Stimulated activated naive CD8-positive, alpha-beta T cell treated with anti-CD3 and anti-CD28 coated beads, Interleukin-15, Interleukin-2, amounts not matched to agents 100 ng/mL and 50 ng/mL, for 24 hours (primary cell): Measurements from ENCODE around the gene MEF2B.
"Not testable (repeated sequence)": the region's sequence is repeated elsewhere in the genome, so short reads cannot be mapped to it uniquely, and the experiment has no call there.

Experiments used
- H3K27ac Mint-ChIP-seq: one replicate; pipeline ENCODE4 v1.8.0; 2021; ENCODE audit warnings: mild to moderate bottlenecking, mixed read lengths
- H3K27me3 Mint-ChIP-seq: one replicate; pipeline ENCODE4 v1.8.0; 2021; ENCODE audit warnings: mixed read lengths
- H3K36me3 Mint-ChIP-seq: one replicate; pipeline ENCODE4 v1.8.0; 2021; ENCODE audit warnings: low read depth, mixed read lengths
- H3K4me1 Mint-ChIP-seq: one replicate; pipeline ENCODE4 v1.8.0; 2021; ENCODE audit warnings: low read depth, mixed read lengths
- H3K4me3 Mint-ChIP-seq: one replicate; pipeline ENCODE4 v1.8.0; 2021; ENCODE audit warnings: mild to moderate bottlenecking, mixed read lengths
- H3K9me3 Mint-ChIP-seq: one replicate; pipeline ENCODE4 v1.8.0; 2021; ENCODE audit warnings: mixed read lengths

Gene MEF2B

DNA sequence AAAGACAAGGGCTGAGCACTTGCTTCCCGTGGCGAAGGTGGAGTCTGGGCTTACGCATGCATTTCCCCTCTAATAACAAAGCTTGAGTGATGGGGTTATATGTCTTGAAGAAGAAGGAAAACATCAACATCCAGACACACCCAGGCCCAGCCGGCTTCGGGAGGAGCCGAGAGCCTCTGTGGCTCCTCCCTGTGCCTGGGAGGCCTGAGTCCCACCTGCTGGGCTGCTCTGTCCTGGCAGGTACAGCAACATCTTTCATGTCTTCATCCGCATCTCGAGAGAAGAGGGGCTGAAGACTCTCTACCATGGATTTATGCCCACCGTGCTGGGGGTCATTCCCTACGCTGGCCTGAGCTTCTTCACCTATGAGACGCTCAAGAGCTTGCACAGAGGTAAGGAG, 62.4 kb downstream of the MEF2B start:
- no peaks in the 10 kb centered on the region for H3K36me3 Mint-ChIP-seq
- no peak overlapping the region for H3K4me3 Mint-ChIP-seq
- H3K9me3 Mint-ChIP-seq: no peaks in the 10 kb centered on the region
- H3K27me3 Mint-ChIP-seq: no peaks in the 10 kb centered on the region
- H3K27ac Mint-ChIP-seq: no peak overlapping the region
- peaks cover 4% of the 10 kb centered on the region for H3K4me1 Mint-ChIP-seq

DNA sequence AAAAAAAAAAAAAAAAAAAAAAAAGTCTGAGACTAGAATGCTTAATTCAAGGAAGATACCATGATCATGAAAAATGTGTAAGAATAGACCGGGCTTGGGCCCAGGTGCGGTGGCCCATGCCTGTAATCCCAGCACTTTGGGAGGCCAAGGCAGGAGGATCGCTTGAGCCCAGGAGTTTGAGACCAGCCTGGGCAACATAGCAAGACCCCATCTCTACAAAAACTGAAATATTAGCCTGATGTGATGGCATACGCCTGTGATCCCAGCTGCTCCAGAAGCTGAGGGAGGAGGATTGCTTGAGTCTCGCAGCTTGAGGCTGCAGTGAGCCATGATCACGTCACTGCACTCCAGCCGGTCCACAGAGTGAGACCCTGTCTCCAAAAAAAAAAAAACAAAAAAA, 63.1 kb downstream of the MEF2B start:
- not testable (repeated sequence) for H3K27ac Mint-ChIP-seq, H3K9me3 Mint-ChIP-seq, H3K4me3 Mint-ChIP-seq, H3K36me3 Mint-ChIP-seq, H3K27me3 Mint-ChIP-seq, H3K4me1 Mint-ChIP-seq

DNA sequence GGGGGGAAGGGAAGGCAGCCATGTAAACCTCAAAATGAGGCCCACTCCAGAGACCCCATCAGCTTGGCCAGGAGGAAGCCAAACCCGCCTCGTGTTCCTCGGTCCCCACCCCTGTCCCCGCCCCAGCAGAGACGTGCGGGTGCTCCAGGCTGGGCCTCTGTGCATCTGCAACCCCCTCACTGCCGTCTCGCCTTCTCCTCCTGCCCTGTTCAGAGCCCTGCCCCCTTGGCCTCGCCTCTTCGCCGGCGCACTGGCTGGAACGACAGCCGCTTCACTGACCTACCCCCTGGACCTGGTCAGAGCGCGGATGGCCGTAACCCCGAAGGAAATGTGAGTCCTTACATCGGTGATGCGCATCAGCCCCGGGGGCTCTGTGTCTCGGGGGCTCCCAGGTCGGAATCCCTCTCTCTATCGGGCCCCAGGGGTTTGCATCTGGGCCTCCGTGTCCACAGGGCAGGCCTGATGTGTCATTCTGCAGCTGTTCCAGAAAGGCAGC, 64.0 kb downstream of the MEF2B start:
- H3K4me1 Mint-ChIP-seq: no peaks in the 10 kb centered on the region
- no peaks in the 10 kb centered on the region for H3K9me3 Mint-ChIP-seq
- no peak overlapping the region for H3K4me3 Mint-ChIP-seq
- no peak overlapping the region for H3K27ac Mint-ChIP-seq
- H3K27me3 Mint-ChIP-seq: no peaks in the 10 kb centered on the region
- H3K36me3 Mint-ChIP-seq: no peaks in the 10 kb centered on the region

DNA sequence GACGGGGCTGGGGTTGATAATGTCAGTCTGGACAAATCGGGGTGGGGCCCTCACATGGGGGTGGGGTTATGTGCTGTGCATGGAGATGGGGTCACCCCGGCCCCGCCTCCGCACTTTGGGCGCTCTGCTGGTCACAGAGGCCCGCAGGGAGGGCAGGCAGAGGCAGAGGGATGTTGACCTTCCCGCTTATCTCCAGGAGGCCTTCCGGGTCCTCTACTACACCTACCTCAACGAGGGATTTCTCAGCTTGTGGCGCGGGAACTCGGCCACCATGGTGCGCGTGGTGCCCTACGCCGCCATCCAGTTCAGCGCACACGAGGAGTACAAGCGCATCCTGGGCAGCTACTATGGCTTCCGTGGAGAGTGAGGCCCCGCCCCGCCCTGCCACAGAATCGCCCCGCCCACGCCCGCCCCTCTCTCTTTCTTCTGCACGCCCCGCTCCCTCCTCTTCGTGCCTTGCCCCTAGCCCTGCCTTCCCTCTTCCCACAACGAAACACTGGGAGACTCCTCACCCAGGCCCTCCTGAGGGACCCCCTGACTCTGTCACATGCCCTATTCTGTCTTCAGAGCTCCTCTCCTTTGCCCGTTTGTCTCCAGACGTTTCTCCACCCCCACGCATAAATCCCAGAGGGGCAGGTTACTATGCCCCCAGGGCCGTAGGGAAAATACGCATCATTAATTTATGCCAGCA, 64.6 kb downstream of the MEF2B start:
- Mint-ChIP-seq H3K27ac (no peak overlapping the region), H3K36me3 (no peaks in the 10 kb centered on the region), H3K4me3 (no peak overlapping the region), H3K4me1 (no peaks in the 10 kb centered on the region), H3K9me3 (no peaks in the 10 kb centered on the region), H3K27me3 (no peaks in the 10 kb centered on the region)

DNA sequence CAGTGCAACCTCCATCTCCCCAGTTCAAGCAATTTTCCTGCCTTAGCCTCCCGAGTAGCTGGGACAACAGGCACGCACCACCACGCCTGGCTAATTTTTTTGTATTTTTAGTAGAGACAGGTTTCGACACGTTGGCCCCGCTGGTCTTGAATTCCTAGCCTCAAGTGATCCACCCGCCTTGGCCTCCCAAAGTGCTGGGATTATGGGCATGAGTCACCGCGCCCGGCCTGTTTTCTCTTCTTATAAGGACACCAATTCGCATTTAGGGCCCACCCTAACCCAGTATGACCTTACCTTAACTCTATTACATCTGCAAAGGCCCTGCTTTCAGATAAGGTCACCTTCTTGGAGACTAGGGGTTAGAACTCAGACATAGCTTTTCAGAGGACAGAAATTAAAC, 66.9 kb downstream of the MEF2B start:
- Mint-ChIP-seq H3K27me3 (no peaks in the 10 kb centered on the region), H3K4me3 (no peak overlapping the region), H3K36me3 (no peaks in the 10 kb centered on the region), H3K4me1 (no peaks in the 10 kb centered on the region), H3K27ac (no peak overlapping the region), H3K9me3 (no peaks in the 10 kb centered on the region)

DNA sequence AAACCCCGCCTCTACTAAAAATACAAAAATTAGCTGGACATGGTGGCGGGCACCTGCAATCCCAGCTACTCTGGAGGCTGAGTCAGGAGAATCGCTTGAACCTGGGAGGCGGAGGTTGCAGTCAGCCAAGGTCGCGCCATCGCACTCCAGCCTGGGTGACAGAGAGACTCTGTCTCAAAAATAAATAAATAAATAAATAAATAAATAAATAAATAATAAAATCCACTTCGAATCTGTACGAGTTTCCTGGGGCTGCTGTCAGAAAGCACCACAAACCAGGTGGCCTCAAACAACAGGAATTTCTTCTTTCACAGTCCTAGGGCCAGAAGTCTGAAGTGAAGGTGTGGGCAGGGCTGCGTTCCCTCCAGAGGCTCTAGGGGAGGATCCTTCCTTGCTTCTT, 67.5 kb downstream of the MEF2B start:
- H3K36me3 Mint-ChIP-seq, H3K4me3 Mint-ChIP-seq, H3K4me1 Mint-ChIP-seq, H3K27me3 Mint-ChIP-seq, H3K9me3 Mint-ChIP-seq, H3K27ac Mint-ChIP-seq: not testable (repeated sequence)

DNA sequence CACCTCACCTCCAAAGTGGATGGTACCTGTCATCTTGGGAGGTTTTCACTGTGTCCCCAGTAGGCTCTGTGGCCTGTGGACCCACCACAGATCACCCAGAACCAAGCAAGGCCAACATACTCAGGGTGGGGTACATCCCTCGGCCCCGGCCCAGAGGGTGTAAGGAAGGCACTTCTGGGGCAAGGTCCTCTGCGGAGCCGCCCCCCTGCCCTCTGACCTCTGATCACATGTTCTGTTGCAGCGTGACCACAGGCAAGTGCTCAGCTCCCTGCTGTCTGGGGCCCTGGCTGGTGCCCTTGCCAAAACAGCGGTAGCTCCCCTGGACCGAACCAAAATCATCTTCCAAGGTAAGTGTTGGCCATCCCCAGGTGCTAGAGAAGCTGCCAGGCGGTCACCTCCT, 68.5 kb downstream of the MEF2B start:
- Mint-ChIP-seq H3K27ac (no peak overlapping the region), H3K9me3 (no peaks in the 10 kb centered on the region), H3K4me3 (no peak overlapping the region), H3K4me1 (no peaks in the 10 kb centered on the region), H3K27me3 (no peaks in the 10 kb centered on the region), H3K36me3 (peaks cover 4% of the 10 kb centered on the region)

DNA sequence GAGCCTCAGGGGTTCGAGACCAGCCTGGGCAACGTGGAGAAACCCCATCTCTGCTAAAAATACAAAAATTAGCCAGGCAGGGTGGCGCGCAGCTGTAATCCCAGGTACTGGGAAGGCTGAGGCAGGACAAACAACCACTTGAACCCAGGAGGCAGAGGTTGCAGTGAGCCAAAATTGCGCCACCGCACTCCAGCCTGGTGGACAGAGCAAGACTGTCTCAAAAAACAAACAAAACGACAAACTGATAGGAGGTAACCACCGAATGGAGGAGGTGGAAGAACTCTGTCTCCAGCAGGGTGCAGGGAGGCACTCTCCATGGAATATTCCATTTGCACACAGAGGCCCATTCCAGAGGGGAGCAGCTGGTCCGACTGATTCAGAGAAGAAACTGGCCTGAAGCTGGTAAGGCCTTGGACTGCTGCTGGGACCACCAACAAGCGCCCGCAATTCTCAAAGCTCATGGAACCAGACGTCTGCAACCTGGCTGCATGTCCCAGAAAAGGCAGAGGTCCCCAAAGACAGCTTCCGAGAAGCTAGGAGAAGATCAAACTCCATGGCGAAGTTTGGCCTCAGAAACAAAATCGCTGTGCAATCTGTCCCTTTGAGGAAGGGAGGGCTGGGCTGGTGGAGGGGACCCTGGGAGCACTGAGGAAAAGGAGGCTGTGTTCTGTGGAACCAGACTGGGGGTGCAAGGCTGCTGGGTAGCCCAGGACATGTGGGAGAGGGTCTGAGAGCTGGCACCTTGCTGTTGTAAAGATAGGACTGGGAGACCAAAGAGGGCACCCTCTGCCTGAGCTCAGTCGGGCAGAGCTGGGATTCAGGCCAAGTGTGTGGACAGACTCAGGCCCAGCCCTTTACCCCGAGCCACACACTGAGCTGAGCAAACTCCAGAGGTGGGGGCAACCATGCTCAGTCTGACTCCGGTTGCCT, 71.1 kb downstream of the MEF2B start:
- no peak overlapping the region for H3K4me3 Mint-ChIP-seq
- peaks cover 4% of the 10 kb centered on the region for H3K36me3 Mint-ChIP-seq
- H3K27ac Mint-ChIP-seq: no peak overlapping the region
- H3K27me3 Mint-ChIP-seq: no peaks in the 10 kb centered on the region
- H3K9me3 Mint-ChIP-seq: no peaks in the 10 kb centered on the region
- no peaks in the 10 kb centered on the region for H3K4me1 Mint-ChIP-seq

DNA sequence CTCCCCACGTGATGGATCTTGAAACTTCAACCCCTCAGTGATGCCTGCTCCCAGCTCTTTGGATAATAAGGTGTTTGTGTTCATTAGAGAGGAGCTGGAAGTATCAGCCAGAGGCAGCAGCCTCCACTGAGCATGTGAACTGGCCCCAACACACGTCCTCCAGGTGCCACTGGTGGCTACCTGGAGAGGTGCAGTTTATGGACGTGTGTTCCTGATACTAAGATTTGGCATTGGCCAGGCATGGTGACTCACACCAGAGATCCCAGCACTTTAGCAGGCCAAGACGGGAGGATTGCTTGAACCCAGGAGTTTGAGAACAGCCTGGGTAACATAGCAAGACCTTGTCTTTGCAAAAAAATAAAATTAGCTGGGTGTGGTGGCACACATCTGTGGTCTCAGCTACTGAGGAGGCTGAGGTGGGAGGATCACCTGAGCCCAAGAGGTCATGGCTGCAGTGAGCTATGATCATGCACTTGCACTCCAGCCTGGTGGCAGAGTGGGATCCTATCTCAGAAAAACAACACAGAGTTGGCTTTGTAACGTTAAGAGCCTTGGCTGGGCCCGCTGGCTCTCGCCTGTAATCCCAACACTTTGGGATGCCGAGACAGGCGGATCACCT, 71.9 kb downstream of the MEF2B start:
- no peaks in the 10 kb centered on the region for H3K4me1 Mint-ChIP-seq
- H3K9me3 Mint-ChIP-seq: no peaks in the 10 kb centered on the region
- H3K4me3 Mint-ChIP-seq: no peak overlapping the region
- peaks cover 4% of the 10 kb centered on the region for H3K36me3 Mint-ChIP-seq
- no peaks in the 10 kb centered on the region for H3K27me3 Mint-ChIP-seq
- H3K27ac Mint-ChIP-seq: no peak overlapping the region

DNA sequence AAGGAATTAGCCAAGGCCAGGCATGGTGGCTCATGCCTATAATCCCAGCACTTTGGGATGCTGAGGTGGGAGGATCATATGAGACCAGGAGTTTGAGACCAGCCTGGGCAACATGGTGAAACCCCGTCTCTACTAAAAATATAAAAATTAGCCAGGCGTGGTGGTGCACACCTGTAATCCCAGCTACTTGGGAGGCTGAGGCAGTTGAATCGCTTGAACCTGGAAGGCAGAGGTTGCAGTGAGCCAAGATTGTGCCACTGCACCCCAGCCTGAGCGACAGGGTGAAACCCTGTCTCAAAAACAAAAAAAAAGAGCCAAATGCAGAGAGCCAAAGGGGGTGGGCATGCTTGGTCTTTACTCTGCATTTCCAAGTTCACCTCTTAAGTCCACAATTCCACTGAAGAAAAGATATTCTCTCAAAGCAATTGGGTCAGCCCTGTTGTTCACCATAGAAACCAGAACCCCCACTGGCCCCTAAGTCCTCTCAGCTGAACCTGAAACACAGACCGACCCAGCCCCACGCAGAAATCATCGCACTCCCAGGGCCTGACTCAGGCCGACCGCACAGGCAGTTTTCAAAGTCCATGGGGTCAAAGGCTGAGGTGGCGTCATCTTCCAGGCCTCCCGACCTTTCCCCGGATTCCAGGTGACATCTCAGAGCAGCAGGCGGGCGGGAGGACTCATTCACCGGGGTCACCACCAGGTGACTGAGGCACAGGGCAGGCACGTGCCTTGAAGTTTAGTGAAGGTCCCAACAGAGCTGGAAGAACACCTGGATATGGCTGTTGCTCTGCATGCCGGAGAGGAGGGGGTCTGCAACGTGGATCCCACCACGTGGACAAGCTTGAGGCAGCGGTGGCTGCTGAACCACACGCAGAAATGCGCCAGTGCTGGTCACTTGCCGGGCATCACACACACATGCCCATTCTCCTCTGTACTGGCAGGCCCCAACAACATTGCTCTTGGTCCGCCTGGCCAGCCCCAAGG, 73.1 kb downstream of the MEF2B start:
- Mint-ChIP-seq H3K4me1 (no peaks in the 10 kb centered on the region), H3K27me3 (no peaks in the 10 kb centered on the region), H3K4me3 (no peak overlapping the region), H3K27ac (no peak overlapping the region), H3K36me3 (peaks cover 4% of the 10 kb centered on the region), H3K9me3 (no peaks in the 10 kb centered on the region)

DNA sequence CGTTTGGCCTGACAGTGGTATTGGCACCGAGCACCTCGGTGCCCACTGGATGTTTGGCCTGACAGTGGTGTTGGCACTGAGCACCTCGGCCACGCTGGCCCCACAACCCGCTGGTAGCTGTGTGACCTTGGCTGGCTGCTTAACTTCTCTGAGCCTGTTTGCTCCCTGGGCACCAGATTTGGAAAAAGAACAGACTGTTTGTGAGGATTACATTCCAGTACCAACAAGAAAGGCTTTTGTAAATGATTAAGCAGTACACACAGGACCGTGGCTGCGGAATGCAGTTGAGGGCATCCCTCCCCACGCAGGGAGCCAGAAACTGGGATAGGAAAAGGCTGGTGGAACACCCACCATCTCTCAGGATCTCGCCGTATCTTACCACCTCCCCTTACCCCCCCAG, 74.4 kb downstream of the MEF2B start:
- no peak overlapping the region for H3K4me3 Mint-ChIP-seq

More for the DNA sequence above, 74.4 kb downstream of the MEF2B start:
- no peaks in the 10 kb centered on the region for H3K4me1 Mint-ChIP-seq
- H3K9me3 Mint-ChIP-seq: no peaks in the 10 kb centered on the region
- no peaks in the 10 kb centered on the region for H3K27me3 Mint-ChIP-seq
- peaks cover 4% of the 10 kb centered on the region for H3K36me3 Mint-ChIP-seq
- H3K27ac Mint-ChIP-seq: no peak overlapping the region
